Fibroblast of lung (primary cell): ENCODE measurements around the gene ABCC6.

Experiments
- CTCF ChIP-seq, 2 donors: IDR thresholded peaks in 1 of 2; conservative IDR thresholded peaks in 1 of 2; 1 replicate in 1 of 2; 2 replicates in 1 of 2; pipeline ENCODE4 v1.5.1; 2011 to 2012; ENCODE audit warnings: low read length in 2 of 2, control low read depth in 1 of 2, inconsistent platforms in 1 of 2, low read depth in 1 of 2, mild to moderate bottlenecking in 1 of 2
- EZH2 ChIP-seq: IDR thresholded peaks from 2 replicates; pipeline ENCODE4 v1.5.1; 2012; ENCODE audit warnings: low read length, control low read depth, mild to moderate bottlenecking; ENCODE audit errors: missing control alignments

GRCh38 chr16:16147316-16147999 is 75.8 kb downstream of the ABCC6 start:
- TF ChIP-seq EZH2 (no peak), CTCF (conservative IDR thresholded peaks at IDR 0.05 in 1 of 2, IDR thresholded peaks at IDR 0.05 in 1 of 2; ENCODE audit: low read depth in 1 of 2, low read length in 2 of 2) (no peak)
